ENCODE results near the gene TMEM201. TPM values are rescaled to one million over a fixed set of nuclear protein-coding genes. Genes with fewer than 3 reads are reported as not detected.

The TMEM201 gene
- total and polyA plus RNA-seq, 4 donors: 1.5 to 3.5 (median 2.9) TPM

- TF ChIP-seq, protein P1, sequence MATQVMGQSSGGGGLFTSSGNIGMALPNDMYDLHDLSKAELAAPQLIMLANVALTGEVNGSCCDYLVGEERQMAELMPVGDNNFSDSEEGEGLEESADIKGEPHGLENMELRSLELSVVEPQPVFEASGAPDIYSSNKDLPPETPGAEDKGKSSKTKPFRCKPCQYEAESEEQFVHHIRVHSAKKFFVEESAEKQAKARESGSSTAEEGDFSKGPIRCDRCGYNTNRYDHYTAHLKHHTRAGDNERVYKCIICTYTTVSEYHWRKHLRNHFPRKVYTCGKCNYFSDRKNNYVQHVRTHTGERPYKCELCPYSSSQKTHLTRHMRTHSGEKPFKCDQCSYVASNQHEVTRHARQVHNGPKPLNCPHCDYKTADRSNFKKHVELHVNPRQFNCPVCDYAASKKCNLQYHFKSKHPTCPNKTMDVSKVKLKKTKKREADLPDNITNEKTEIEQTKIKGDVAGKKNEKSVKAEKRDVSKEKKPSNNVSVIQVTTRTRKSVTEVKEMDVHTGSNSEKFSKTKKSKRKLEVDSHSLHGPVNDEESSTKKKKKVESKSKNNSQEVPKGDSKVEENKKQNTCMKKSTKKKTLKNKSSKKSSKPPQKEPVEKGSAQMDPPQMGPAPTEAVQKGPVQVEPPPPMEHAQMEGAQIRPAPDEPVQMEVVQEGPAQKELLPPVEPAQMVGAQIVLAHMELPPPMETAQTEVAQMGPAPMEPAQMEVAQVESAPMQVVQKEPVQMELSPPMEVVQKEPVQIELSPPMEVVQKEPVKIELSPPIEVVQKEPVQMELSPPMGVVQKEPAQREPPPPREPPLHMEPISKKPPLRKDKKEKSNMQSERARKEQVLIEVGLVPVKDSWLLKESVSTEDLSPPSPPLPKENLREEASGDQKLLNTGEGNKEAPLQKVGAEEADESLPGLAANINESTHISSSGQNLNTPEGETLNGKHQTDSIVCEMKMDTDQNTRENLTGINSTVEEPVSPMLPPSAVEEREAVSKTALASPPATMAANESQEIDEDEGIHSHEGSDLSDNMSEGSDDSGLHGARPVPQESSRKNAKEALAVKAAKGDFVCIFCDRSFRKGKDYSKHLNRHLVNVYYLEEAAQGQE (IDR thresholded peaks at IDR 0.05): no peak
- no peak for TF ChIP-seq FOXA1 (IDR thresholded peaks at IDR 0.05)
- TF ChIP-seq YY1 (IDR thresholded peaks at IDR 0.05): no peak
- no peak for TF ChIP-seq HNF4G (IDR thresholded peaks at IDR 0.05)
These were observed 37.5 kb downstream of the TMEM201 start (continued) for GRCh38 chr1:9626201-9626608.

DNA sequence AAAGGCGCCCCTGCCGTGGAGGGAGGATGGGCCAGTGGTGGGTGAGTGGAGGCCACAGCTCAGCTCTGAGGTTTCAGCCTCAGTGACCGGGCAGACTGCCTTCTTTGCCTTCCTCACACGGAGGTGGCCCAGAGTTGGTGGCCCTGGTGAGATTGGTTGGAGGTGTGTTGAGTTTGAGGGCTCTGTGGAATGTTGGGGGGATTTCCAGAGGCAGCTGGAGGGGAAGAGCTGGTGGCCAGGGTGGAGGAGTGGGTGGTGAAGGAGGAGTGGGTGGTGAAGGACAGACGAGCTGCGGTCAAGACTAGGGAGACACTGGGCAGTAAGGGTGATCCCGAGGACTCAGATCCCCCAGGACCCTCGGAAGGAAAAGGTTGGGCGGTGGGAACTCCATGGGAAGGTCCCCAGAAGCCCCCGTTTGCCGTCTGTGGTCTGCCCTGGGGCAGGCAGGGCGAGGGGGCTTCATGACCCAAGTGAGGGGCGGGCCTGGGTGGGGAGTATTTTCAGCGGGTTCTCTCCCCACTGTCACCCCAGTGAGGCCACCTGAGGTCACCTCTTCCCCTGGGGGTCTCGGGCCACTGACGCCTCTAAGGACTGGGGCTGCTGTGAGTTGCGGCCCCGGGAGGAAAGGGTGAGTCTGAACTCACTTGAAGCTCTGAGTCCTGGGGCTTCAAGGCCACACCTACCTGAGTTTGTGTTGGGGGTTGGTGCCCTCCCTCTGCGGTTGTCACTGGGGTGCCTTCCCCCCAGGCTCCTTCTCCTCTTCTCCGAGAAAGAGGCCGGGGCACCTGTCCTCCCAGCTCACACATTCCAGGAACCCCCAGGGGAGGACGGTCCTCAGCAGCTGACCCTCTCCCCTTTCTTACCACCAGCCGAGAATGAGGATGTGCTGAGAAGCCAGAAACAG lies 40.1 kb downstream of the TMEM201 start:
- H3K27me3 ChIP-seq (ENCODE audit: control insufficient read depth in 4 of 4, insufficient read depth in 4 of 4, low read length in 3 of 4): no peaks in the 10 kb centered on the region
- no peak overlapping the region for H3K9ac ChIP-seq (ENCODE audit: low read depth in 1 of 2, low read length in 2 of 2)
- 62% methylated on average over 23 of the region's 23 CpGs for WGBS
- no peak for DNase-seq (ENCODE audit: low spot score)
- no peak overlapping the region for H3K4me3 ChIP-seq (ENCODE audit: low read depth in 1 of 3, low read length in 3 of 3)
- H3K36me3 ChIP-seq (ENCODE audit: control insufficient read depth in 4 of 4, insufficient read depth in 3 of 4, low read depth in 1 of 4, low read length in 3 of 4): no peaks in the 10 kb centered on the region
- H3K4me1 ChIP-seq (ENCODE audit: control insufficient read depth in 4 of 4, insufficient read depth in 4 of 4, low read length in 3 of 4): peaks cover 0 to 5% (median 2%) of the 10 kb centered on the region in 4 donors
- no peak overlapping the region for H3K27ac ChIP-seq (ENCODE audit: low read depth in 1 of 2, low read length in 2 of 2)
- TF ChIP-seq JUND (IDR thresholded peaks at IDR 0.05): no peak
- no peaks in the 10 kb centered on the region for H3K9me3 ChIP-seq (ENCODE audit: control insufficient read depth in 4 of 4, low read length in 3 of 4)

GRCh38 chr1:9629445-9630201 lies 40.9 kb downstream of the TMEM201 start:
- no peaks in the 10 kb centered on the region for H3K36me3 ChIP-seq (ENCODE audit: control insufficient read depth in 4 of 4, insufficient read depth in 3 of 4, low read depth in 1 of 4, low read length in 3 of 4)
- no peaks in the 10 kb centered on the region for H3K27me3 ChIP-seq (ENCODE audit: control insufficient read depth in 4 of 4, insufficient read depth in 4 of 4, low read length in 3 of 4)
- WGBS: 47% methylated on average over 29 of the region's 29 CpGs
- H3K9me3 ChIP-seq (ENCODE audit: control insufficient read depth in 4 of 4, low read length in 3 of 4): no peaks in the 10 kb centered on the region
- H3K4me1 ChIP-seq (ENCODE audit: control insufficient read depth in 4 of 4, insufficient read depth in 4 of 4, low read length in 3 of 4): peaks cover 0 to 5% (median 2%) of the 10 kb centered on the region in 4 donors
- peak overlapping the region in 1 of 3 donors; percentile 6 for H3K4me3 ChIP-seq (ENCODE audit: low read depth in 1 of 3, low read length in 3 of 3)
- peak overlapping the region in 1 of 2 donors; percentile 10 for H3K27ac ChIP-seq (ENCODE audit: low read depth in 1 of 2, low read length in 2 of 2)
- DNase-seq (ENCODE audit: low spot score): no peak
- no peak overlapping the region for H3K9ac ChIP-seq (ENCODE audit: low read depth in 1 of 2, low read length in 2 of 2)
- TF ChIP-seq, protein P2, sequence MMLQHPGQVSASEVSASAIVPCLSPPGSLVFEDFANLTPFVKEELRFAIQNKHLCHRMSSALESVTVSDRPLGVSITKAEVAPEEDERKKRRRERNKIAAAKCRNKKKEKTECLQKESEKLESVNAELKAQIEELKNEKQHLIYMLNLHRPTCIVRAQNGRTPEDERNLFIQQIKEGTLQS (IDR thresholded peaks at IDR 0.05): no peak
- TF ChIP-seq NR2F2 (IDR thresholded peaks at IDR 0.05): no peak
- no peak for TF ChIP-seq EGR1 (IDR thresholded peaks at IDR 0.05; ENCODE audit: low read depth in 2 of 2)
- no peak for TF ChIP-seq HNF4G (IDR thresholded peaks at IDR 0.05)
- TF ChIP-seq FOXA2 (IDR thresholded peaks at IDR 0.05): no peak
- TF ChIP-seq, protein P1 (IDR thresholded peaks at IDR 0.05): no peak
- TF ChIP-seq GABPA (IDR thresholded peaks at IDR 0.05 in 1 of 2, conservative IDR thresholded peaks at IDR 0.05 in 1 of 2): no peak
- TF ChIP-seq, protein P3, sequence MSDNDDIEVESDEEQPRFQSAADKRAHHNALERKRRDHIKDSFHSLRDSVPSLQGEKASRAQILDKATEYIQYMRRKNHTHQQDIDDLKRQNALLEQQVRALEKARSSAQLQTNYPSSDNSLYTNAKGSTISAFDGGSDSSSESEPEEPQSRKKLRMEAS (IDR thresholded peaks at IDR 0.05): no peak
- no peak for TF ChIP-seq ZBTB33 (IDR thresholded peaks at IDR 0.05)
- no peak for TF ChIP-seq SP1 (IDR thresholded peaks at IDR 0.05)
- no peak for TF ChIP-seq HNF4A (conservative IDR thresholded peaks at IDR 0.05)
- no peak for TF ChIP-seq YY1 (IDR thresholded peaks at IDR 0.05)
- no peak for TF ChIP-seq RAD21 (IDR thresholded peaks at IDR 0.05)
- TF ChIP-seq JUND (IDR thresholded peaks at IDR 0.05): no peak
- no peak for TF ChIP-seq CTCF (IDR thresholded peaks at IDR 0.05; ENCODE audit: low read depth, low read length, missing input control)
